OCI-LY7 (cell line): ENCODE results near the gene HIVEP3.

Experiments used
- CTCF ChIP-seq: fragments of 200-600 bp; sonication (generic); conservative IDR thresholded peaks from 2 replicates; pipeline ENCODE4 v1.5.1; 2014; ENCODE audit warnings: mild to moderate bottlenecking, antibody characterized with exemption, low read length, moderate library complexity, mixed read lengths
- EZH2phosphoT487 ChIP-seq: fragments of 200-600 bp; sonication (generic); IDR thresholded peaks from 2 replicates; pipeline ENCODE4 v1.6.1; 2018; ENCODE audit warnings: low read depth, borderline replicate concordance, mild to moderate bottlenecking, mixed run types, antibody characterized with exemption, low read length, moderate library complexity, mixed read lengths

- TF ChIP-seq CTCF (no peak), EZH2phosphoT487 (no peak)
Observed at GRCh38 chr1:41483960-41484401, 434.7 kb downstream of the HIVEP3 start.
